GM12878 (cell line): ENCODE measurements around the gene TECTB. TPM values are rescaled to one million over a fixed set of nuclear protein-coding genes. Genes with fewer than 3 reads are reported as not detected.

Experiments
- ATAC-seq: fragments of 200-7000 bp; cut with Tn5 transposase; 3 replicates; pipeline ENCODE4 v1.9.1; 2020; ENCODE audit warnings: mild to moderate bottlenecking, moderate library complexity
- BruUV-seq: library from RNA; stranded (reverse); fragments of 400-500 nt; replicated peaks from 2 replicates; lab custom pipeline; 2021; lab: Mats Ljungman, UMichigan
- CTCF ChIA-PET: fragments of 300-600 bp; sonication (Branson Sonifier 250); formaldehyde crosslinking; extraction: SDS; loops from one replicate; lab custom pipeline; 2021; ENCODE audit warnings: inconsistent platforms; lab: Yijun Ruan, JAX
- POLR2A ChIA-PET: fragments of 350-600 bp; formaldehyde crosslinking; extraction: SDS; loops from one replicate; lab custom pipeline; 2021; ENCODE audit warnings: inconsistent platforms; lab: Charles Lee
- RAD21 ChIA-PET: fragments of 300-600 bp; sonication (Branson Sonifier 250); formaldehyde crosslinking; loops from one replicate; lab custom pipeline; 2023; ENCODE audit warnings: antibody characterized with exemption; ENCODE audit not compliant: unreplicated experiment; lab: Charles Lee
- SMC1A ChIA-PET: fragments of 300-600 bp; sonication (Branson Sonifier 250); formaldehyde crosslinking; loops from one replicate; lab custom pipeline; 2023; ENCODE audit not compliant: unreplicated experiment, uncharacterized antibody; lab: Charles Lee
- DNase-seq: peaks from one replicate; pipeline ENCODE4 v3.0.0-alpha.2; 2011; ENCODE audit warnings: low read depth, low spot score
- FAIRE-seq: peaks from 3 replicates; lab custom pipeline; 2011; peaks lifted over from hg19 to GRCh38; lab: Jason Lieb, UNC
- H2AFZ ChIP-seq: 2 replicates; pipeline ENCODE4 v1.6.0; 2011; ENCODE audit warnings: low read depth, low read length, control low read depth; ENCODE audit not compliant: control insufficient read depth
- H3K27ac ChIP-seq: 2 replicates; pipeline ENCODE4 v1.5.1; 2011; ENCODE audit warnings: control low read depth; ENCODE audit not compliant: control insufficient read depth, insufficient read depth
- H3K27me3 ChIP-seq, 2 experiments: replicated peaks in 1 of 2; 2 replicates each; pipeline versions ENCODE4 v1.6.0 to v1.6.1; 2011; ENCODE audit warnings: low read length in 1 of 2; ENCODE audit not compliant: control insufficient read depth in 2 of 2, insufficient read depth in 2 of 2
- H3K36me3 ChIP-seq, 2 experiments: 2 replicates each; pipeline ENCODE4 v1.5.1; 2011; ENCODE audit warnings: low read length in 1 of 2; ENCODE audit not compliant: control insufficient read depth in 2 of 2, insufficient read depth in 2 of 2
- H3K4me1 ChIP-seq: 2 replicates; pipeline ENCODE4 v1.6.1; 2011; ENCODE audit warnings: mild to moderate bottlenecking, low read length, moderate library complexity, mixed read lengths; ENCODE audit not compliant: control insufficient read depth, insufficient read depth
- H3K4me2 ChIP-seq: 2 replicates; pipeline ENCODE4 v1.6.0; 2011; ENCODE audit warnings: control low read depth; ENCODE audit not compliant: control insufficient read depth, insufficient read depth
- H3K4me3 ChIP-seq: fragments of 200-600 bp; sonication (generic); 2 replicates; pipeline ENCODE4 v1.5.1; 2016
- H3K79me2 ChIP-seq: 2 replicates; pipeline ENCODE4 v1.6.0; 2011; ENCODE audit warnings: low read length; ENCODE audit not compliant: control insufficient read depth, insufficient read depth
- H3K9ac ChIP-seq: 2 replicates; pipeline ENCODE4 v1.8.0; 2011; ENCODE audit warnings: low read length, control low read depth, mixed read lengths; ENCODE audit not compliant: control insufficient read depth, insufficient read depth
- H3K9me3 ChIP-seq: replicated peaks from 3 replicates; pipeline ENCODE4 v1.5.1; 2011; ENCODE audit warnings: mild to moderate bottlenecking, low read length; ENCODE audit not compliant: control insufficient read depth, insufficient read depth
- H4K20me1 ChIP-seq: 2 replicates; pipeline ENCODE4 v1.6.0; 2011; ENCODE audit not compliant: control insufficient read depth, insufficient read depth
- BACH1 ChIP-seq: fragments of 450-650 bp; IDR thresholded peaks from 2 replicates; pipeline ENCODE4 v1.6.1; 2017; ENCODE audit warnings: mild to moderate bottlenecking, borderline replicate concordance
- BCL11A ChIP-seq: IDR thresholded peaks from 2 replicates; pipeline ENCODE4 v1.6.1; 2011; ENCODE audit warnings: low read depth, low read length
- CTCF ChIP-seq, 3 experiments: IDR thresholded peaks in 2 of 3; conservative IDR thresholded peaks in 1 of 3; 2 replicates each; pipeline ENCODE4 v1.5.1; 2011; ENCODE audit warnings: low read depth in 3 of 3, low read length in 3 of 3, mild to moderate bottlenecking in 3 of 3, control low read depth in 2 of 3, moderate library complexity in 2 of 3, inconsistent platforms in 1 of 3, mixed read lengths in 1 of 3; ENCODE audit not compliant: control insufficient read depth in 2 of 3, insufficient read depth in 1 of 3; ENCODE audit errors: extremely low read depth in 1 of 3
- KDM1A ChIP-seq: fragments of 200-600 bp; sonication (generic); IDR thresholded peaks from 2 replicates; pipeline ENCODE4 v1.6.1; 2016; ENCODE audit warnings: borderline replicate concordance
- MEF2A ChIP-seq: IDR thresholded peaks from 2 replicates; pipeline ENCODE4 v1.6.1; 2011; ENCODE audit warnings: low read depth, mild to moderate bottlenecking, low read length, moderate library complexity; ENCODE audit not compliant: insufficient read depth
- MEF2B ChIP-seq: fragments of 450-650 bp; IDR thresholded peaks from 2 replicates; pipeline ENCODE4 v1.6.1; 2018; ENCODE audit warnings: mild to moderate bottlenecking, moderate library complexity; ENCODE audit not compliant: partially characterized antibody, poor library complexity, severe bottlenecking
- MTA3 ChIP-seq: IDR thresholded peaks from 2 replicates; pipeline ENCODE4 v1.6.1; 2012; ENCODE audit warnings: low read length, inconsistent platforms, borderline replicate concordance
- MYB ChIP-seq: fragments of 150-350 bp; IDR thresholded peaks from 2 replicates; pipeline ENCODE4 v1.6.1; 2014; ENCODE audit warnings: mild to moderate bottlenecking, low read depth, low read length, borderline replicate concordance
- SREBF1 ChIP-seq: IDR thresholded peaks from 2 replicates; pipeline ENCODE4 v1.6.1; 2012; ENCODE audit warnings: mild to moderate bottlenecking, low read length
- SREBF2 ChIP-seq: IDR thresholded peaks from 2 replicates; pipeline ENCODE4 v1.6.1; 2012; ENCODE audit warnings: mild to moderate bottlenecking, low read length
- TARDBP ChIP-seq: IDR thresholded peaks from 2 replicates; pipeline ENCODE4 v1.6.1; 2016; ENCODE audit warnings: borderline replicate concordance
- YBX1 ChIP-seq: fragments of 450-650 bp; IDR thresholded peaks from 2 replicates; pipeline ENCODE4 v1.6.1; 2016; ENCODE audit warnings: antibody characterized with exemption
- ZBTB33 ChIP-seq: fragments of 450-650 bp; IDR thresholded peaks from 2 replicates; pipeline ENCODE4 v1.6.1; 2017; ENCODE audit warnings: mild to moderate bottlenecking
- ZBTB4 ChIP-seq: fragments of 450-650 bp; formaldehyde crosslinking; IDR thresholded peaks from 2 replicates; pipeline ENCODE4 v1.4.0; 2022; ENCODE audit warnings: mild to moderate bottlenecking, moderate library complexity
- WGBS: methylation state at CpG from one replicate; pipeline ENCODE4 v1.1.6; 2016; ENCODE audit warnings: low lambda C conversion rate; ENCODE audit not compliant: insufficient replicate concordance, insufficient coverage; ENCODE audit errors: missing lambda C conversion rate; 5-methylcytosine and 5-hydroxymethylcytosine counted together
- in situ Hi-C: fragments of 300-500 bp; cut with MboI; formaldehyde crosslinking; loops from 9 replicates; pipeline ENCODE4 v1.14.3; 2018; ENCODE audit warnings: mixed read lengths
- intact Hi-C: fragments of 100-400 bp; cut with micrococcal nuclease; formaldehyde crosslinking; loops from one replicate; pipeline ENCODE4 v1.14.2; 2022; ENCODE audit not compliant: unreplicated experiment
- polyA plus RNA-seq, 11 experiments: library from polyadenylated mRNA; depleted of rRNA in 4 of 11; unstranded in 6 of 11; stranded (reverse) in 5 of 11; fragments of >200 nt; fragmentation: Nextera tagmentation in 4 of 11; fragmentation: Illumina TruSeq in 1 of 11; extraction: Ambion mirVana in 4 of 11; extraction: Trizol in 1 of 11; gene quantifications; 1 replicate in 1 of 11; 2 replicates in 10 of 11; pipeline versions ENCODE4 v1.2.1 to v1.2.3, GENCODE V29; 2011 to 2016; ENCODE audit warnings: inconsistent platforms in 2 of 11, missing spikeins in 2 of 11, low read depth in 1 of 11
- total RNA-seq, 4 experiments: library from RNA; depleted of rRNA in 3 of 4; stranded (reverse); fragments of >200 nt in 3 of 4; fragmentation: Illumina TruSeq in 1 of 4; extraction: Trizol in 1 of 4; gene quantifications; 2 replicates each; pipeline versions ENCODE4 v1.2.1 to v1.2.3, GENCODE V29; 2013 to 2021
- TF ChIP-seq, protein P1 (sequence below): fragments of 450-650 bp; IDR thresholded peaks from 2 replicates; pipeline ENCODE4 v1.6.1; 2017; ENCODE audit warnings: mild to moderate bottlenecking, low read depth, inconsistent platforms; ENCODE audit not compliant: poor library complexity, severe bottlenecking
- TF ChIP-seq, protein P2 (sequence below): IDR thresholded peaks from 2 replicates; pipeline ENCODE4 v1.6.1; 2012; ENCODE audit warnings: low read depth, low read length, improper control_type of control experiment

TECTB gene
- total and polyA plus RNA-seq, 10 of the 15 experiments (the other 5 are each of a cell fraction or from before 2014, with no cell fraction given): not detected

DNA sequence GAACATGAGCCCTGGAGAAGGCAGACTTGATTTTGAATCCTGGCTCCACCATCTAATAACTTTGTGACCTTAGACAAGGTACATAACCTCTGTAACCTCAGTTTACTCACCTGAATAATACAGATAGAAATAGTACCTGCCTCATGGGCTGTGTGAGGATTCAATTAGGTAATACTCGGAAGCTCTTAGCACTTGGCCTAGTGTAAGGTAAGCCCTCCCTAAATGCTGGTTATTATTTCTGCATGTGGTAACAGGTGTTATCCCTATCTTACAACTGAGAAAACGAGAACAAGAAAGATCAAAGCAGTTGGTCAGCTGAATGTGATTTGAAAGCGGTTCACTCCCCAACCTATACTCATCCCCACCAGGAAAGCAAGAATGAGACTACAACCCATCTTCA, 62.0 kb downstream of the TECTB start:
- 31% methylated on average over 3 of the region's 3 CpGs for WGBS
- H3K9me3 ChIP-seq: no peaks in the 10 kb centered on the region
- H2AFZ ChIP-seq: no peak overlapping the region
- no peak overlapping the region for H3K9ac ChIP-seq
- BruUV-seq: no TSS peak
- intact Hi-C loops (no loop called here), in situ Hi-C loops (no loop called here)
- no peaks in the 10 kb centered on the region for H3K36me3 ChIP-seq
- H3K27me3 ChIP-seq: no peaks in the 10 kb centered on the region
- ChIA-PET CTCF (no interaction called here), RAD21 (no interaction called here), POLR2A (no interaction called here), SMC1A (no interaction called here)
- no peaks in the 10 kb centered on the region for H3K4me1 ChIP-seq
- DNase-seq: no peak
- H3K4me3 ChIP-seq: no peak overlapping the region
- ATAC-seq: no peak; the same call in 1 of the 3 replicates
- H3K27ac ChIP-seq: no peak overlapping the region
- H3K79me2 ChIP-seq: no peaks in the 10 kb centered on the region
- FAIRE-seq: no peak
- H3K4me2 ChIP-seq: no peak overlapping the region
- H4K20me1 ChIP-seq: no peaks in the 10 kb centered on the region
- no peak for TF ChIP-seq KDM1A
- TF ChIP-seq YBX1: no peak
- TF ChIP-seq, protein P1, sequence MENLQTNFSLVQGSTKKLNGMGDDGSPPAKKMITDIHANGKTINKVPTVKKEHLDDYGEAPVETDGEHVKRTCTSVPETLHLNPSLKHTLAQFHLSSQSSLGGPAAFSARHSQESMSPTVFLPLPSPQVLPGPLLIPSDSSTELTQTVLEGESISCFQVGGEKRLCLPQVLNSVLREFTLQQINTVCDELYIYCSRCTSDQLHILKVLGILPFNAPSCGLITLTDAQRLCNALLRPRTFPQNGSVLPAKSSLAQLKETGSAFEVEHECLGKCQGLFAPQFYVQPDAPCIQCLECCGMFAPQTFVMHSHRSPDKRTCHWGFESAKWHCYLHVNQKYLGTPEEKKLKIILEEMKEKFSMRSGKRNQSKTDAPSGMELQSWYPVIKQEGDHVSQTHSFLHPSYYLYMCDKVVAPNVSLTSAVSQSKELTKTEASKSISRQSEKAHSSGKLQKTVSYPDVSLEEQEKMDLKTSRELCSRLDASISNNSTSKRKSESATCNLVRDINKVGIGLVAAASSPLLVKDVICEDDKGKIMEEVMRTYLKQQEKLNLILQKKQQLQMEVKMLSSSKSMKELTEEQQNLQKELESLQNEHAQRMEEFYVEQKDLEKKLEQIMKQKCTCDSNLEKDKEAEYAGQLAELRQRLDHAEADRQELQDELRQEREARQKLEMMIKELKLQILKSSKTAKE: no peak
- TF ChIP-seq SREBF1: no peak
- TF ChIP-seq MEF2B: no peak
- no peak for TF ChIP-seq CTCF (IDR thresholded peaks at IDR 0.05 in 2 of 3, conservative IDR thresholded peaks at IDR 0.05 in 1 of 3; ENCODE audit: control insufficient read depth in 2 of 3, extremely low read depth in 1 of 3, insufficient read depth in 1 of 3, low read depth in 3 of 3, low read length in 3 of 3)
- TF ChIP-seq, protein P2, sequence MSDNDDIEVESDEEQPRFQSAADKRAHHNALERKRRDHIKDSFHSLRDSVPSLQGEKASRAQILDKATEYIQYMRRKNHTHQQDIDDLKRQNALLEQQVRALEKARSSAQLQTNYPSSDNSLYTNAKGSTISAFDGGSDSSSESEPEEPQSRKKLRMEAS: no peak
- no peak for TF ChIP-seq MEF2A
- no peak for TF ChIP-seq MTA3
- TF ChIP-seq TARDBP: no peak
- no peak for TF ChIP-seq ZBTB33
- no peak for TF ChIP-seq MYB
- no peak for TF ChIP-seq ZBTB4 (CRISPR knock-in tag)
- TF ChIP-seq BACH1: no peak
- no peak for TF ChIP-seq BCL11A
- no peak for TF ChIP-seq SREBF2
